Erythroblast (primary cell): ENCODE results near the gene STRIP1.

ENCODE experiments used
- DNase-seq, 2 experiments: peaks; one replicate each; lab custom pipeline; 2025; lab: John Stamatoyannopoulos, UW
- GATA1 ChIP-seq: IDR thresholded peaks from 2 replicates; pipeline ENCODE4 v1.6.1; 2011; ENCODE audit warnings: low read depth, mild to moderate bottlenecking, control low read depth, low read length, moderate library complexity
- POLR2A ChIP-seq: IDR thresholded peaks from 2 replicates; pipeline ENCODE4 v1.6.1; 2011; ENCODE audit warnings: mild to moderate bottlenecking, low read length

STRIP1 gene

GRCh38 chr1:110094931-110095654 lies 60.7 kb downstream of the STRIP1 start:
- no peak for DNase-seq
- no peak for TF ChIP-seq POLR2A

- DNase-seq, result no peak
- TF ChIP-seq GATA1, result no peak
- no peak for TF ChIP-seq POLR2A
Observed at GRCh38 chr1:110097507-110098221, 63.2 kb downstream of the STRIP1 start.

GRCh38 chr1:110098222-110099026 lies 64.0 kb downstream of the STRIP1 start:
- TF ChIP-seq POLR2A, result no peak
- TF ChIP-seq GATA1, result no peak
- DNase-seq, result no peak

GRCh38 chr1:110100335-110100734 lies 65.9 kb downstream of the STRIP1 start:
- no peak for DNase-seq
- TF ChIP-seq POLR2A (no peak), GATA1 (no peak)

GRCh38 chr1:110102081-110102480 lies 67.7 kb downstream of the STRIP1 start:
- no peak for DNase-seq
- TF ChIP-seq GATA1 (no peak), POLR2A (no peak)
